Liver (tissue), 9 donors: ENCODE measurements around the gene ACSL6. TPM values are rescaled to one million over a fixed set of nuclear protein-coding genes. Genes with fewer than 3 reads are reported as not detected.

ENCODE experiments used
- DNase-seq: peaks from one replicate; pipeline ENCODE4 v3.0.0-alpha.2; 2017; ENCODE audit warnings: low spot score
- H3K27ac ChIP-seq, 2 donors: one replicate each; pipeline ENCODE4 v1.7.0; 2013; ENCODE audit warnings: inconsistent platforms in 2 of 2, low read length in 2 of 2, control low read depth in 1 of 2, low read depth in 1 of 2, mild to moderate bottlenecking in 1 of 2
- H3K27me3 ChIP-seq, 4 donors: one replicate each; pipeline versions ENCODE4 v1.6.1 to v1.7.0; 2013; ENCODE audit warnings: low read length in 3 of 4, inconsistent platforms in 1 of 4, mild to moderate bottlenecking in 1 of 4, moderate library complexity in 1 of 4; ENCODE audit not compliant: control insufficient read depth in 4 of 4, insufficient read depth in 4 of 4
- H3K36me3 ChIP-seq, 4 donors: one replicate each; pipeline versions ENCODE4 v1.6.1 to v1.7.0; 2013; ENCODE audit warnings: low read length in 3 of 4, mild to moderate bottlenecking in 3 of 4, low read depth in 1 of 4, moderate library complexity in 1 of 4; ENCODE audit not compliant: control insufficient read depth in 4 of 4, insufficient read depth in 3 of 4
- H3K4me1 ChIP-seq, 4 donors: one replicate each; pipeline versions ENCODE4 v1.6.1 to v1.7.0; 2013; ENCODE audit warnings: low read length in 3 of 4, mild to moderate bottlenecking in 3 of 4, moderate library complexity in 1 of 4; ENCODE audit not compliant: control insufficient read depth in 4 of 4, insufficient read depth in 4 of 4
- H3K4me3 ChIP-seq, 3 donors: one replicate each; pipeline versions ENCODE4 v1.6.1 to v1.7.0; 2013; ENCODE audit warnings: low read length in 3 of 3, control low read depth in 1 of 3, low read depth in 1 of 3, mild to moderate bottlenecking in 1 of 3
- H3K9ac ChIP-seq, 2 donors: one replicate each; pipeline ENCODE4 v1.7.0; 2013; ENCODE audit warnings: low read length in 2 of 2, mild to moderate bottlenecking in 2 of 2, moderate library complexity in 2 of 2, control low read depth in 1 of 2, low read depth in 1 of 2
- H3K9me3 ChIP-seq, 4 donors: one replicate each; pipeline versions ENCODE4 v1.6.1 to v1.7.0; 2013; ENCODE audit warnings: low read length in 3 of 4; ENCODE audit not compliant: control insufficient read depth in 4 of 4
- EGR1 ChIP-seq, 2 donors: IDR thresholded peaks; 2 replicates each; pipeline ENCODE4 v1.6.1; 2016 to 2018; ENCODE audit warnings: antibody characterized with exemption in 2 of 2, low read depth in 2 of 2
- FOXA1 ChIP-seq: IDR thresholded peaks from 2 replicates; pipeline ENCODE4 v1.6.1; 2016; ENCODE audit warnings: antibody characterized with exemption
- FOXA2 ChIP-seq: IDR thresholded peaks from 2 replicates; pipeline ENCODE4 v1.6.1; 2016; ENCODE audit warnings: antibody characterized with exemption
- GABPA ChIP-seq, 2 donors: IDR thresholded peaks in 1 of 2; conservative IDR thresholded peaks in 1 of 2; 2 replicates each; pipeline ENCODE4 v1.6.1; 2016; ENCODE audit warnings: antibody characterized with exemption in 2 of 2, mild to moderate bottlenecking in 1 of 2, moderate library complexity in 1 of 2
- HNF4A ChIP-seq, 2 donors: conservative IDR thresholded peaks; 2 replicates each; pipeline ENCODE4 v1.6.1; 2016; ENCODE audit warnings: antibody characterized with exemption in 2 of 2, mild to moderate bottlenecking in 2 of 2
- HNF4G ChIP-seq: IDR thresholded peaks from 2 replicates; pipeline ENCODE4 v1.6.1; 2016; ENCODE audit warnings: antibody characterized with exemption
- NR2F2 ChIP-seq: IDR thresholded peaks from 2 replicates; pipeline ENCODE4 v1.6.1; 2016; ENCODE audit warnings: antibody characterized with exemption
- RAD21 ChIP-seq, 2 donors: IDR thresholded peaks; 2 replicates each; pipeline ENCODE4 v1.6.1; 2016; ENCODE audit warnings: antibody characterized with exemption in 2 of 2, mild to moderate bottlenecking in 2 of 2
- SP1 ChIP-seq: IDR thresholded peaks from 2 replicates; pipeline ENCODE4 v1.6.1; 2018; ENCODE audit warnings: antibody characterized with exemption, mild to moderate bottlenecking
- TAF1 ChIP-seq: conservative IDR thresholded peaks from 2 replicates; pipeline ENCODE4 v1.6.1; 2016; ENCODE audit warnings: antibody characterized with exemption, mild to moderate bottlenecking
- YY1 ChIP-seq: IDR thresholded peaks from 2 replicates; pipeline ENCODE4 v1.6.1; 2016; ENCODE audit warnings: antibody characterized with exemption, mild to moderate bottlenecking
- WGBS: extraction: QIAGEN DNeasy Blood & Tissue Kit; methylation state at CpG from one replicate; pipeline ENCODE4 v1.1.7; 2013; 5-methylcytosine and 5-hydroxymethylcytosine counted together
- polyA plus RNA-seq, 2 donors: library from polyadenylated mRNA; stranded (reverse) in 1 of 2; unstranded in 1 of 2; fragments of 200-250 nt in 1 of 2; fragments of >200 nt in 1 of 2; fragmentation: Nextera tagmentation in 1 of 2; extraction: Ambion mirVana in 1 of 2; gene quantifications; one replicate each; pipeline versions ENCODE4 v1.2.1 to v1.2.3, GENCODE V29; 2013 to 2015
- total RNA-seq, 2 donors: library from RNA; depleted of rRNA; stranded (reverse); fragments of >200 nt; gene quantifications; one replicate each; pipeline ENCODE4 v1.2.3, GENCODE V29; 2014
- TF ChIP-seq, protein P1 (sequence below): IDR thresholded peaks from 2 replicates; pipeline ENCODE4 v1.6.1; 2016; ENCODE audit warnings: antibody characterized with exemption
- TF ChIP-seq, protein P2 (sequence below): IDR thresholded peaks from 2 replicates; pipeline ENCODE4 v1.6.1; 2016; ENCODE audit warnings: antibody characterized with exemption
- TF ChIP-seq, protein P3 (sequence below): fragments of 150-350 bp; IDR thresholded peaks from 2 replicates; pipeline ENCODE4 v1.5.1; 2017; ENCODE audit warnings: improper control_type of control experiment, low read depth, low read length; ENCODE audit not compliant: missing input control
- TF ChIP-seq, protein P4 (sequence below): IDR thresholded peaks from 2 replicates; pipeline ENCODE4 v1.6.1; 2016; ENCODE audit warnings: antibody characterized with exemption
- TF ChIP-seq, protein P5 (sequence below): IDR thresholded peaks from 2 replicates; pipeline ENCODE4 v1.6.1; 2016; ENCODE audit warnings: antibody characterized with exemption, mild to moderate bottlenecking
- donor health status: healthy.
- donor health status: healthy.
- donor health status: healthy.
- donor health status: healthy.
- donor health status: healthy.

ACSL6 gene
- total and polyA plus RNA-seq, 4 donors, result 0.89 to 129 (median 4.6) TPM

DNA sequence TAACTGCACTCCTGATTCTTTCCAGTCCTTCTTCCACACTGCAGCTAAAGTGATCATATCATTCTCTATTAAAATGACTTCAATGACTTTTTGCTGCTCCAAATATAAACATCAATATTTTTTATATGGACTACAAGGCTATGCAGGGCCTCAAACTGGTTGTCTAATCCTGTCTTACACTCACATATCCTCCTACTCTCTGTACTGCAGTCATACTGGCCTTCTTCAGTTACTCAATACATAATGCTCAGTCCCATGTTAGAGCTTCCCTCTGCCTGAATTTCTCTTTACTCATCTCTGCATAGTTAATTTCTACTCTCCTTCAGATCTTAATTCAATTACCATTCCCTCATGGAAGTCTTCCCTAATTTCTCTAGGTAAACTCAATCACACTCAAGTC lies 69.4 kb downstream of the ACSL6 start:
- no peak for DNase-seq
- TF ChIP-seq HNF4G (no peak), NR2F2 (no peak), FOXA2 (no peak), HNF4A (conservative IDR thresholded peaks at IDR 0.05) (no peak), GABPA (IDR thresholded peaks at IDR 0.05 in 1 of 2, conservative IDR thresholded peaks at IDR 0.05 in 1 of 2) (no peak), SP1 (no peak), RAD21 (IDR thresholded peaks at IDR 0.05) (no peak), YY1 (no peak)
- TF ChIP-seq, protein P1, sequence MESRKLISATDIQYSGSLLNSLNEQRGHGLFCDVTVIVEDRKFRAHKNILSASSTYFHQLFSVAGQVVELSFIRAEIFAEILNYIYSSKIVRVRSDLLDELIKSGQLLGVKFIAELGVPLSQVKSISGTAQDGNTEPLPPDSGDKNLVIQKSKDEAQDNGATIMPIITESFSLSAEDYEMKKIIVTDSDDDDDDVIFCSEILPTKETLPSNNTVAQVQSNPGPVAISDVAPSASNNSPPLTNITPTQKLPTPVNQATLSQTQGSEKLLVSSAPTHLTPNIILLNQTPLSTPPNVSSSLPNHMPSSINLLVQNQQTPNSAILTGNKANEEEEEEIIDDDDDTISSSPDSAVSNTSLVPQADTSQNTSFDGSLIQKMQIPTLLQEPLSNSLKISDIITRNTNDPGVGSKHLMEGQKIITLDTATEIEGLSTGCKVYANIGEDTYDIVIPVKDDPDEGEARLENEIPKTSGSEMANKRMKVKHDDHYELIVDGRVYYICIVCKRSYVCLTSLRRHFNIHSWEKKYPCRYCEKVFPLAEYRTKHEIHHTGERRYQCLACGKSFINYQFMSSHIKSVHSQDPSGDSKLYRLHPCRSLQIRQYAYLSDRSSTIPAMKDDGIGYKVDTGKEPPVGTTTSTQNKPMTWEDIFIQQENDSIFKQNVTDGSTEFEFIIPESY, result no peak
- TF ChIP-seq, protein P2, sequence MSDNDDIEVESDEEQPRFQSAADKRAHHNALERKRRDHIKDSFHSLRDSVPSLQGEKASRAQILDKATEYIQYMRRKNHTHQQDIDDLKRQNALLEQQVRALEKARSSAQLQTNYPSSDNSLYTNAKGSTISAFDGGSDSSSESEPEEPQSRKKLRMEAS, result no peak
- TF ChIP-seq, protein P3, sequence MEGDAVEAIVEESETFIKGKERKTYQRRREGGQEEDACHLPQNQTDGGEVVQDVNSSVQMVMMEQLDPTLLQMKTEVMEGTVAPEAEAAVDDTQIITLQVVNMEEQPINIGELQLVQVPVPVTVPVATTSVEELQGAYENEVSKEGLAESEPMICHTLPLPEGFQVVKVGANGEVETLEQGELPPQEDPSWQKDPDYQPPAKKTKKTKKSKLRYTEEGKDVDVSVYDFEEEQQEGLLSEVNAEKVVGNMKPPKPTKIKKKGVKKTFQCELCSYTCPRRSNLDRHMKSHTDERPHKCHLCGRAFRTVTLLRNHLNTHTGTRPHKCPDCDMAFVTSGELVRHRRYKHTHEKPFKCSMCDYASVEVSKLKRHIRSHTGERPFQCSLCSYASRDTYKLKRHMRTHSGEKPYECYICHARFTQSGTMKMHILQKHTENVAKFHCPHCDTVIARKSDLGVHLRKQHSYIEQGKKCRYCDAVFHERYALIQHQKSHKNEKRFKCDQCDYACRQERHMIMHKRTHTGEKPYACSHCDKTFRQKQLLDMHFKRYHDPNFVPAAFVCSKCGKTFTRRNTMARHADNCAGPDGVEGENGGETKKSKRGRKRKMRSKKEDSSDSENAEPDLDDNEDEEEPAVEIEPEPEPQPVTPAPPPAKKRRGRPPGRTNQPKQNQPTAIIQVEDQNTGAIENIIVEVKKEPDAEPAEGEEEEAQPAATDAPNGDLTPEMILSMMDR, result no peak
- TF ChIP-seq, protein P4, sequence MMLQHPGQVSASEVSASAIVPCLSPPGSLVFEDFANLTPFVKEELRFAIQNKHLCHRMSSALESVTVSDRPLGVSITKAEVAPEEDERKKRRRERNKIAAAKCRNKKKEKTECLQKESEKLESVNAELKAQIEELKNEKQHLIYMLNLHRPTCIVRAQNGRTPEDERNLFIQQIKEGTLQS, result no peak
- Histone ChIP-seq H3K4me3 (no peak overlapping the region), H3K4me1 (no peaks in the 10 kb centered on the region), H3K27ac (no peak overlapping the region), H3K27me3 (no peaks in the 10 kb centered on the region), H3K9ac (no peak overlapping the region), H3K36me3 (no peaks in the 10 kb centered on the region), H3K9me3 (no peaks in the 10 kb centered on the region)

DNA sequence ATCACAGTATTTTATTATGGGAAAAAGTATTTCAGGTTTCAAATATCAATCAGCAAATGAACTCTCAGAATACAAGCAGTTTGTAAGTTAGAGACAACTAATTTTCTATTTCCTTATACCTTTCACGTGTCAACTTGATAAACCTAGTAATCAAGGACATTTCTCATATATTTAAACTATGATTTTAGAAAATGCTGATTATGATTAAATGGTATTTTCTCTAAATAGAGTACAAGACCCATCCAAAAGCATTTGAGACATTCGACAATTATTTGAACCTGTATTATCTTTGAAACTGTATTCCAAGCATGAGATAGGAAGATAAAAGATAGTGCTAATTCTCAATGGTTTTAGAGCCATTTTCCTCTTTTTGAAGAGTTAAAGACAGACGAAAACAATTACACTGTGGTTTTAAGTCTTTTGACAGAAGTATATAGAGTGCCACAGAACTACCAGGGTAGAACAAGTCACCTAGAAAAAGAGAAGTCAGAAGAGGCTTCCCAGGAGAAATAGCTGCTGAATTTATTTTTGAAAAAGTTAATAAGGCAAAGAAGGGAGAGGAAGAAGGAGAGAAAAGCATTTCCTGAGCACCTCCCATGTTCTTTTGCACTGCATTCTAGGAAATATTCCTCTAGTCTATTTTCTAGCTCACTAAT lies 71.6 kb downstream of the ACSL6 start:
- no peaks in the 10 kb centered on the region for H3K36me3 ChIP-seq
- H3K9ac ChIP-seq, result no peak overlapping the region
- no peaks in the 10 kb centered on the region for H3K27me3 ChIP-seq
- no peak overlapping the region for H3K27ac ChIP-seq
- TF ChIP-seq, protein P5, sequence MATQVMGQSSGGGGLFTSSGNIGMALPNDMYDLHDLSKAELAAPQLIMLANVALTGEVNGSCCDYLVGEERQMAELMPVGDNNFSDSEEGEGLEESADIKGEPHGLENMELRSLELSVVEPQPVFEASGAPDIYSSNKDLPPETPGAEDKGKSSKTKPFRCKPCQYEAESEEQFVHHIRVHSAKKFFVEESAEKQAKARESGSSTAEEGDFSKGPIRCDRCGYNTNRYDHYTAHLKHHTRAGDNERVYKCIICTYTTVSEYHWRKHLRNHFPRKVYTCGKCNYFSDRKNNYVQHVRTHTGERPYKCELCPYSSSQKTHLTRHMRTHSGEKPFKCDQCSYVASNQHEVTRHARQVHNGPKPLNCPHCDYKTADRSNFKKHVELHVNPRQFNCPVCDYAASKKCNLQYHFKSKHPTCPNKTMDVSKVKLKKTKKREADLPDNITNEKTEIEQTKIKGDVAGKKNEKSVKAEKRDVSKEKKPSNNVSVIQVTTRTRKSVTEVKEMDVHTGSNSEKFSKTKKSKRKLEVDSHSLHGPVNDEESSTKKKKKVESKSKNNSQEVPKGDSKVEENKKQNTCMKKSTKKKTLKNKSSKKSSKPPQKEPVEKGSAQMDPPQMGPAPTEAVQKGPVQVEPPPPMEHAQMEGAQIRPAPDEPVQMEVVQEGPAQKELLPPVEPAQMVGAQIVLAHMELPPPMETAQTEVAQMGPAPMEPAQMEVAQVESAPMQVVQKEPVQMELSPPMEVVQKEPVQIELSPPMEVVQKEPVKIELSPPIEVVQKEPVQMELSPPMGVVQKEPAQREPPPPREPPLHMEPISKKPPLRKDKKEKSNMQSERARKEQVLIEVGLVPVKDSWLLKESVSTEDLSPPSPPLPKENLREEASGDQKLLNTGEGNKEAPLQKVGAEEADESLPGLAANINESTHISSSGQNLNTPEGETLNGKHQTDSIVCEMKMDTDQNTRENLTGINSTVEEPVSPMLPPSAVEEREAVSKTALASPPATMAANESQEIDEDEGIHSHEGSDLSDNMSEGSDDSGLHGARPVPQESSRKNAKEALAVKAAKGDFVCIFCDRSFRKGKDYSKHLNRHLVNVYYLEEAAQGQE, result no peak
- no peak for TF ChIP-seq RAD21 (IDR thresholded peaks at IDR 0.05)
- no peak for TF ChIP-seq HNF4A (conservative IDR thresholded peaks at IDR 0.05)
- no peak for TF ChIP-seq TAF1
- TF ChIP-seq EGR1 (IDR thresholded peaks at IDR 0.05; ENCODE audit: low read depth in 2 of 2), result no peak
- no peak for TF ChIP-seq SP1
- TF ChIP-seq, protein P3, result no peak
- TF ChIP-seq, protein P4, result no peak
- TF ChIP-seq, protein P2, result no peak
- no peak for TF ChIP-seq NR2F2
- no peak for TF ChIP-seq FOXA1
- H3K9me3 ChIP-seq, result no peaks in the 10 kb centered on the region
- WGBS, result 80% methylated on average over 3 of the region's 3 CpGs
- no peak for DNase-seq
- H3K4me1 ChIP-seq, result no peaks in the 10 kb centered on the region
- no peak overlapping the region for H3K4me3 ChIP-seq
